Measurements from ENCODE around the gene OTUB2. TPM values are rescaled to one million over a fixed set of nuclear protein-coding genes. Genes with fewer than 3 reads are reported as not detected.

OTUB2 gene
- total and polyA plus RNA-seq, 2 of the 8 experiments (the other 6 are each of a cell fraction or from before 2014, with no cell fraction given), result 2.2 to 4.2 TPM

DNA sequence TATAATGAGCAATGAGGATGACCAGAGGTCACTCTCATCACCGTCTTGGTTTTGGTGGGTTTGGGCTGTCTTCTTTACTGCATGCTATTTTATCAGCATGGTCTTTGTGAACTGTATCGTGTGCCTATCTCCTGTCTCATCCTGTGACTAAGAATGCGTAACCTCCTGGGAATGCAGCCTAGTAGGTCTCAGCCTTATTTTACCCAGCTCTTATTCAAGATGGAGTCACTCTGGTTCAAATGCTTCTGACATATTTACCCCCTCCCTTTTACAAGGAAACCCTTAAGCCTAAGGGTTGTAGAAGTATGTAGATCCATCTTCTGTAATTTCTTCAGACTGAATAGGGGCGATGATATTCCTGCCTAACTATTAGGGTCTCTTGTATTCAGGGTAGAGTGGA is 63.3 kb downstream of the OTUB2 start:
- H4K20me1 ChIP-seq (replicated peaks in 1 of 2; ENCODE audit: control insufficient read depth in 1 of 2, insufficient read depth in 2 of 2, low read length in 2 of 2), result no peaks in the 10 kb centered on the region
- H3K4ac ChIP-seq (replicated peaks; ENCODE audit: insufficient read length, low read depth, low read length), result no peak overlapping the region
- H3K56ac ChIP-seq (replicated peaks; ENCODE audit: insufficient read length, low read depth, low read length), result no peak overlapping the region
- H2AK5ac ChIP-seq (ENCODE audit: low read depth, low read length), result no peak overlapping the region
- ChIA-PET CTCF (ENCODE audit: partially characterized antibody) (interaction anchor here (0.8 to 1.4 kb wide), 4 partner anchors 12 to 150 kb away, joined by 3 read pairs; no protein-coding TSS in a partner anchor), POLR2A (ENCODE audit: partially characterized antibody) (interaction anchor here (1.2 kb wide), 1 partner anchor 9 kb away, joined by 4 read pairs; no protein-coding TSS in a partner anchor)
- H4K91ac ChIP-seq (replicated peaks; ENCODE audit: insufficient read length, low read length), result no peak overlapping the region
- no peak overlapping the region for H2BK20ac ChIP-seq (ENCODE audit: low read length)
- H2BK120ac ChIP-seq (replicated peaks; ENCODE audit: low read depth, low read length), result no peak overlapping the region
- H4K8ac ChIP-seq (ENCODE audit: extremely low read depth, insufficient read depth, low read length), result no peak overlapping the region
- no peak overlapping the region for H3K9ac ChIP-seq (replicated peaks in 1 of 4; ENCODE audit: extremely low read depth in 1 of 4, low read depth in 3 of 4, low read length in 3 of 4)
- H3K14ac ChIP-seq (ENCODE audit: insufficient read length), result no peak overlapping the region
- H2BK15ac ChIP-seq (ENCODE audit: low read length), result no peak overlapping the region
- DNase-seq (ENCODE audit: low read depth in 1 of 2, low spot score in 2 of 2), result no peak
- no peaks in the 10 kb centered on the region for H3K79me2 ChIP-seq (ENCODE audit: control insufficient read depth in 1 of 2, insufficient read depth in 2 of 2, low read length in 2 of 2)
- H2BK5ac ChIP-seq (ENCODE audit: low read depth, low read length), result no peak overlapping the region
- no peak overlapping the region for H3K23ac ChIP-seq (ENCODE audit: insufficient read length)
- H3K23me2 ChIP-seq (ENCODE audit: low read depth, low read length), result no peaks in the 10 kb centered on the region
- no peak overlapping the region for H2AFZ ChIP-seq (ENCODE audit: low read length)
- H3K27ac ChIP-seq (ENCODE audit: low read depth, low read length), result no peak overlapping the region
- H3K79me1 ChIP-seq (ENCODE audit: low read depth, low read length), result no peaks in the 10 kb centered on the region
- no peak overlapping the region for H4K5ac ChIP-seq (ENCODE audit: insufficient read length, low read depth, low read length)
- H3K18ac ChIP-seq (ENCODE audit: extremely low read depth, low read length), result no peak overlapping the region
- H3K4me1 ChIP-seq (replicated peaks in 1 of 4; ENCODE audit: control insufficient read depth in 3 of 4, insufficient read depth in 4 of 4, low read length in 3 of 4), result no peaks in the 10 kb centered on the region
- H3K27me3 ChIP-seq (replicated peaks in 1 of 4; ENCODE audit: control insufficient read depth in 3 of 4, extremely low read depth in 1 of 4, insufficient read depth in 3 of 4, low read length in 3 of 4), result no peaks in the 10 kb centered on the region
- H3K9me3 ChIP-seq (ENCODE audit: insufficient read depth in 2 of 2, low read depth in 1 of 2, low read length in 1 of 2), result no peaks in the 10 kb centered on the region
- H2BK12ac ChIP-seq (ENCODE audit: low read depth, low read length), result no peak overlapping the region
- 94% methylated on average over 4 of the region's 4 CpGs; no CpG with 5 or more reads in 1 of the 2 experiments for whole genome bisulfite sequencing, 2 experiments (ENCODE audit: extremely low coverage in 1 of 2, insufficient coverage in 1 of 2, insufficient read length in 1 of 2, insufficient replicate concordance in 2 of 2, low coverage in 1 of 2, low lambda C conversion rate in 2 of 2, missing lambda C conversion rate in 1 of 2)
- H3K4me3 ChIP-seq (ENCODE audit: extremely low read depth in 1 of 4, insufficient read depth in 2 of 4, low read depth in 3 of 4, low read length in 4 of 4), result no peak overlapping the region
- no peak for FAIRE-seq
- no peaks in the 10 kb centered on the region for H3K36me3 ChIP-seq (ENCODE audit: control insufficient read depth in 2 of 4, insufficient read depth in 4 of 4, low read length in 3 of 4)
- no peak overlapping the region for H3K4me2 ChIP-seq (ENCODE audit: insufficient read depth in 1 of 2, low read depth in 2 of 2, low read length in 2 of 2)
- no peak for TF ChIP-seq SP4 (IDR thresholded peaks at IDR 0.05; ENCODE audit: low read length)
- TF ChIP-seq EZH2 (IDR thresholded peaks at IDR 0.05; ENCODE audit: low read depth, low read length, severe bottlenecking), result no peak
- no peak for TF ChIP-seq CREB1 (IDR thresholded peaks at IDR 0.05)
- TF ChIP-seq TCF12 (IDR thresholded peaks at IDR 0.05; ENCODE audit: low read depth, low read length), result no peak
- TF ChIP-seq POU5F1 (IDR thresholded peaks at IDR 0.05; ENCODE audit: low read depth, low read length), result no peak
- TF ChIP-seq, protein P1, sequence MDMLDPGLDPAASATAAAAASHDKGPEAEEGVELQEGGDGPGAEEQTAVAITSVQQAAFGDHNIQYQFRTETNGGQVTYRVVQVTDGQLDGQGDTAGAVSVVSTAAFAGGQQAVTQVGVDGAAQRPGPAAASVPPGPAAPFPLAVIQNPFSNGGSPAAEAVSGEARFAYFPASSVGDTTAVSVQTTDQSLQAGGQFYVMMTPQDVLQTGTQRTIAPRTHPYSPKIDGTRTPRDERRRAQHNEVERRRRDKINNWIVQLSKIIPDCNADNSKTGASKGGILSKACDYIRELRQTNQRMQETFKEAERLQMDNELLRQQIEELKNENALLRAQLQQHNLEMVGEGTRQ (IDR thresholded peaks at IDR 0.05; ENCODE audit: low read length), result no peak
- TF ChIP-seq CEBPB (IDR thresholded peaks at IDR 0.05; ENCODE audit: low read depth, low read length), result no peak
- no peak for TF ChIP-seq ZNF274 (IDR thresholded peaks at IDR 0.05; ENCODE audit: borderline replicate concordance, extremely low read depth, low read length)
- TF ChIP-seq TAF1 (IDR thresholded peaks at IDR 0.05; ENCODE audit: low read depth, low read length), result no peak
- TF ChIP-seq RAD21 (IDR thresholded peaks at IDR 0.05 in 1 of 2, conservative IDR thresholded peaks at IDR 0.05 in 1 of 2; ENCODE audit: low read depth in 2 of 2, low read length in 2 of 2), result no peak
- no peak for TF ChIP-seq SIX5 (IDR thresholded peaks at IDR 0.05; ENCODE audit: low read depth, low read length)
- no peak for TF ChIP-seq BCL11A (IDR thresholded peaks at IDR 0.05; ENCODE audit: low read depth in 2 of 2, low read length in 2 of 2)
- no peak for TF ChIP-seq HDAC2 (IDR thresholded peaks at IDR 0.05; ENCODE audit: borderline replicate concordance in 1 of 2, low read depth in 2 of 2, low read length in 2 of 2)

All from H1 (cell line).